Mesenteric fat pad (tissue), 1 donor: ENCODE measurements around the gene UBAC1. TPM values are rescaled to one million over a fixed set of nuclear protein-coding genes. Genes with fewer than 3 reads are reported as not detected.
A peak's percentile ranks its signal among the peaks of the same experiment; 100 is the strongest.

Experiments
- DNase-seq: peaks from one replicate; pipeline ENCODE4 v3.0.0-alpha.2; 2020; ENCODE audit warnings: low spot score
- long read RNA-seq: library from polyadenylated mRNA; unstranded; transcript quantifications from one replicate; pipeline ENCODE4 v2.0.0, GENCODE V29; 2020
- total RNA-seq: library from RNA; stranded (reverse); fragmentation: NEBNext Ultra II Directional; extraction: Animal tissue kit (Norgen Biotek cat#: 25700); gene quantifications from one replicate; pipeline ENCODE4 v1.2.1, GENCODE V29; 2021
- donor health status: DM: yes; HTN: yes; CAD: no.

Gene UBAC1, protein sequence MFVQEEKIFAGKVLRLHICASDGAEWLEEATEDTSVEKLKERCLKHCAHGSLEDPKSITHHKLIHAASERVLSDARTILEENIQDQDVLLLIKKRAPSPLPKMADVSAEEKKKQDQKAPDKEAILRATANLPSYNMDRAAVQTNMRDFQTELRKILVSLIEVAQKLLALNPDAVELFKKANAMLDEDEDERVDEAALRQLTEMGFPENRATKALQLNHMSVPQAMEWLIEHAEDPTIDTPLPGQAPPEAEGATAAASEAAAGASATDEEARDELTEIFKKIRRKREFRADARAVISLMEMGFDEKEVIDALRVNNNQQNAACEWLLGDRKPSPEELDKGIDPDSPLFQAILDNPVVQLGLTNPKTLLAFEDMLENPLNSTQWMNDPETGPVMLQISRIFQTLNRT
- total RNA-seq = 36.3 TPM
- long read RNA-seq, transcript UBAC1-201 (10 exons, 1,867 nt) = major isoform, 70 of 85 reads
- long read RNA-seq, partial matches to known transcripts = 6 of 85 reads
- long read RNA-seq, other reads (novel, unspliced or antisense) = 9 of 85 reads

- DNase-seq = peak; percentile 99
These were observed at the start of gene UBAC1 for GRCh38 chr9:135961277-135961715. TSS of gene UBAC1 (minus strand) at chr9:135961373. CDS start at chr9:135961162, 211 bp downstream.

- no peak for DNase-seq
These were observed 49.6 kb upstream of the UBAC1 start for GRCh38 chr9:136010615-136011361.

DNA sequence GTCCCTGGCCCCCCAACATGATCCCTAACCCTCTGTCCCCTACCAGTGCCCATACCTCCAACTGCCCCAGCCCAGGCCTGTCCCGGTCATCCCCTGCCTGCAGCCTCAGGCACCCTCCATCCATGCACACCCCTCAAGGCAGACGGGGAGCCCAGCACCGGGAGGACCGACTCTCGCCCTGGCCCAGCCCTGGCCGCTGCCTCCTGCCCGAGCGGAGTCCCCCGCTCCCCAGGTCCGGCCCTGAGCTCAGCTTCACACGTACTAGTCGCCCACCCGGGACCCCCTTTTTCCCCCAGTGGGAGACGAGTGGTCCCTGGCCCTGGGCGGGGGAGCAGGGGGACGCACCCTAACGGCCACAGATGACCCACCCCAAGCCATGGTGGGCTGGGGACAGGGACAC is 49.0 kb upstream of the UBAC1 start:
- no peak for DNase-seq

- DNase-seq = no peak
These were observed 48.3 kb upstream of the UBAC1 start for GRCh38 chr9:136009516-136009915.

GRCh38 chr9:136008693-136008997 is 47.5 kb upstream of the UBAC1 start:
- no peak for DNase-seq

DNA sequence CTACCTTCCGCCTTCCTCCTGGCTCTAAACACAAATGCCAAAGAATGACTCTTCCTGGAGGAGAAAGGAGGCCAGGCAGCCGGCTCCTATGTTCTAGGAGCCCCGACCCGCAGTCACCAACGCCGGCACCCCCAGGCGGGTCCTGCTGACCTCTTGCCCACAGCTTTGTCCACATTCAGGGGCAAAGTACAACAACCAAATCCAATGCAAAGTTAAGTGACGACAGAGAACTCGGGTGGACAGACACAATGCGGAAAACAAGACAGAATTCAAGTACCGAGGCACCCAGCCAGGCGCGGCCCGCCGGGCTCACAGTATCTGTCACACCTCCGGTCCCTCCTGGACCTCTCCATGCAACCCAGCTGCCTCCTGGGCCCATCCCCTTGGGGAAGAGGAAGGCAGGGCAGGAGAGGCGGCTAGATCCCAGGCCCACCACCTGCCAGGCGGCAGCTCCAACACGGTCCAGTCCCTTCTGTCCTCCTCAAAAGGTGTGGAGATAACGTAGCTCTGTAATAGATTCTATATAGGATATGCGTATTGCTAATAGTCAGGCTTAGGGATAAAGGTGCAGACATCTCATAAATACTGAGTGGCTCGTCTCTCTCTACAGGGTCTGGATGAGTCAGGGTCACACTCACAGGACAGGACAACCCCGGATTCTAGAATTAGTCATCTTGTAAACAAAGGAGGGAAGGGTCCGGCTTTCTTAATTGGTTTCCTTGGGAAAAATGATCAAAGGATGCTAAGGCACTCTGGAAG is 46.9 kb upstream of the UBAC1 start:
- no peak for DNase-seq

GRCh38 chr9:136007276-136007933 is 46.2 kb upstream of the UBAC1 start:
- no peak for DNase-seq

DNA sequence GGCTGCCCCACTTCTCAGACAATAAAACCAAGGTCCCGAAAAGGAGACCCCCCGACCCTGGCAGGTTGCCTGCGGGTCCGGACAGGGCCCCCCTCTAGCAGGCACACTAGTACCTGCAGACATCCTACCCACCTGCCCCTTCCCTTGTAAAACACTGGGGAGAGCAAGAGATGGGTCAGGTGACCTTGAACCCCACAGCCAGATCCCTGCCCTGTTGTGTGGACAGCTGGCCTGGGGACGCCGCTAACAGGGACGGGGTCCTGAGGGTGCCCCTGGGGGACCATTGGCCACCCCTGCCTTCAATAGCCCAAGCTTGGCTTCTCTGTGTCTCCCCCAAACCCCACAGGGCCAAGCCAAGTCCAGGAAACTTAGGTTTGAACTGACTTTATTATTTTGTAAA is 45.0 kb upstream of the UBAC1 start:
- DNase-seq = no peak

- DNase-seq = no peak
These were observed 43.5 kb upstream of the UBAC1 start for GRCh38 chr9:136004712-136005111.

DNA sequence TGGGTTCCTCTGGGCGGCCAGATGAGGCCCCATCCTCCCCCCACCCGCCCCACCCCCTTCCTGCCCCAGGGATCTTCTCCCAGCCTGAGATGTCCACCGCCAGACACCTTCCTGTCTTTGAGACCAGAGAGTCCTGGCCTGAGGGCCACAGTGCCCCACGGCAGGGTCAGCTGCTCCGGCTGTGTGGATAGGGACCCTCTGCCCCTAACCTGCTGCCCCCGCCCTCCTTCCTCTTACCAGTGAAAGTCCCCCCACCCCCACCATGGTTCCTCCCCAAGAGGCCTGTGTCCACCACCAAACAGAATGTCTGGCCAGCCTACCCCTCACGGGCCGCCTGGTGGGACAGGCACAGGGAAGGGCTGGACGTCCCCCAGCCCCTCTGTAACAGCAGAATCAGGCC is 43.0 kb upstream of the UBAC1 start:
- DNase-seq = no peak

DNA sequence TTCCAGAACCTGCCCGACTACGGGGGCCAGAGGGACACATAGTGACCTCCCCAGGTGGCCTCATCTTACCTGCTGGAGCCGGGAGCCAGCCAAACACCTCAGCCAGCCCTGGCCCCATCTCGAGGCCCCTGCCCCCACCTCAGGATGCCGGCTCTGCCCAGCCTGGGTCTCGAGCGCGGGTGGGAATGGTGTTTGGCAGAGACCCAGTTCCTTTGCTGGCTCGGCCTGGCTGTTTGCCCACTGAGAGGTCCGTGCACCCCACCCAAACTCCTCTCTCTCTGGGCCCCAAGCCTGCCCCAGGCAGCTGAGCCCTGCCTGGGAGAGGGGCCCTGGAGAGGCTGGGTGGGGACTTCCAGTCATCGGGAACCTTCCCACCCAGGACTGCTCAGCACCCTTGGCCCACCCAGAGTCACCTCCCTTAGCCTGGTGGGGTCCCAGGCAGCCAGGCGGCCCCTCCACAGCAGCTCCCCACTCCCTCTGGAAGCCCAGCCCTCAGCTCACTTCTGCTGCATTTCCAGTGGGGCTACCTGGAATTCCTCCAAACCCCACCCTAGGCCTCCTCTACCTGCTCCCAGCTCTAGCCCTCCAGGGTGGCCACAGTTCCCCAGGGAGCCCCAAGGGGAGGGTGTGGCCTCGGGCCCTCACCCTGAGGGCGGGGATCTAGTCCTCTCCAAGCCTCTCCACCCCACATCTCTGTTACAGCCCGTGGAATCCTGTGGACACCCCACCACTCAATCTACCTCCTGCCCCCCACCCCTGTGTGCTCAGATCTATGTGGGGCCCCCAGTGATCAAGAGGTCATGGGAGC is 42.4 kb upstream of the UBAC1 start:
- DNase-seq = no peak

GRCh38 chr9:136002881-136003280 is 41.7 kb upstream of the UBAC1 start:
- no peak for DNase-seq

DNA sequence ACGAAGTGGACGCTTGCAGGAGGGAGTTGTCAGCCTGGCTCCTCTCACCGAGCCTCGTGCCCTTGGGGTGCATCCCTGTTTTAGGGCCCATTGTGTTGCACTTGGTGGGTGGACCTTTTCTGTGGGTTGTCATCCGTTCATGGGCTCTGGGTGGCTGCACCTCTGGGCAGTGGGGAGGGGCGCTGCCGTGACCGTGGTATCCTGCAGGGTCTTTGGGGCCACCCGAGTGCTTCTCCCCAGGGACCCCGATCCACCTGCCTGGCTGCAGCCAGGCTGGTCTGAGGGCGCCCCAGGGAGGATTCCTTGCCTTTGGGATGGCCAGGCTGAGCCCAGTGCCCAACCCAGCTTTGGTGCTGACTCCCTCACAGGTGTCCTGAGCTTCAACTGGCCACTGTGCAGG is 41.0 kb upstream of the UBAC1 start:
- DNase-seq = no peak

- no peak for DNase-seq
These were observed 40.1 kb upstream of the UBAC1 start for GRCh38 chr9:136001231-136001630.

- no peak for DNase-seq
These were observed 37.4 kb upstream of the UBAC1 start for GRCh38 chr9:135998410-135999071.

DNA sequence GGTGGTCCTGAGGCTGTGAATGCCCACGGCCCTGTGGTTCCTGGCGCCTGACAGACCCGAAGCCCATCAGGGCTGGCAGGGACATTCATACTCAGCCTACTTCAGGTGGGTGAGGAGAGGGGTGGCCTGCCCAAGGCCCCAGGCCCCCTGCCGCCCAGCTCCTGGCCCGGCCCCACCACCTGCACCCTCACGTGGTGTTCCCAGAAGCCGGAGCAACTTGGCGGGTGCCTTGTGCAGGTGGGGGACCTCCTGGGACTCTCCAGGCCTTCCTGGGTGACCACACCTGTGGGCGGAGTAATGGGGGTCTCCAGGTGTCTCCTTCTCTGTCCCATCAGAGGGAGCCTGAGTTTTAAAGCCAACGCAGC is 36.8 kb upstream of the UBAC1 start:
- no peak for DNase-seq

GRCh38 chr9:135997090-135998015 is 36.2 kb upstream of the UBAC1 start:
- DNase-seq = no peak

- DNase-seq = no peak
These were observed 34.6 kb upstream of the UBAC1 start for GRCh38 chr9:135995816-135996215.
